Gastroesophageal sphincter (tissue), 4 donors: ENCODE data around the gene TNP1. TPM values are rescaled to one million over a fixed set of nuclear protein-coding genes. Genes with fewer than 3 reads are reported as not detected.

ENCODE experiments used
- ATAC-seq: fragments of 150-250 bp; one replicate; pipeline ENCODE4 v1.9.1; 2016; ENCODE audit warnings: mild to moderate bottlenecking, moderate library complexity
- H3K27ac ChIP-seq, 4 donors: fragments of 200-600 bp; sonication (generic) in 3 of 4; 1 replicate in 3 of 4; 2 replicates in 1 of 4; pipeline ENCODE4 v1.5.1; 2016 to 2019
- H3K27me3 ChIP-seq: fragments of 200-600 bp; sonication (generic); one replicate; pipeline ENCODE4 v1.5.1; 2019
- H3K36me3 ChIP-seq, 2 donors: fragments of 200-600 bp; sonication (generic); one replicate each; pipeline ENCODE4 v1.5.1; 2019; ENCODE audit warnings: control low read depth in 1 of 2
- H3K4me1 ChIP-seq, 3 donors: fragments of 200-600 bp; sonication (generic); 1 replicate in 2 of 3; 2 replicates in 1 of 3; pipeline ENCODE4 v1.5.1; 2016 to 2019; ENCODE audit warnings: control low read depth in 2 of 3
- H3K4me3 ChIP-seq, 2 donors: fragments of 200-600 bp; sonication (generic); one replicate each; pipeline ENCODE4 v1.5.1; 2019; ENCODE audit warnings: mild to moderate bottlenecking in 1 of 2, moderate library complexity in 1 of 2
- H3K9me3 ChIP-seq, 3 donors: fragments of 200-600 bp; sonication (generic); one replicate each; pipeline ENCODE4 v1.5.1; 2017 to 2019; ENCODE audit warnings: control low read depth in 2 of 3
- EP300 ChIP-seq: sonication (generic); formaldehyde crosslinking; IDR thresholded peaks from one replicate; pipeline ENCODE4 v1.6.1; 2017; ENCODE audit warnings: antibody characterized with exemption, mild to moderate bottlenecking
- POLR2A ChIP-seq, 2 donors: fragments of 450-650 bp; IDR thresholded peaks; one replicate each; pipeline ENCODE4 v1.6.1; 2017; ENCODE audit warnings: antibody characterized with exemption in 2 of 2, mild to moderate bottlenecking in 2 of 2, moderate library complexity in 1 of 2
- POLR2AphosphoS5 ChIP-seq: sonication (generic); formaldehyde crosslinking; IDR thresholded peaks from one replicate; pipeline ENCODE4 v1.6.1; 2017; ENCODE audit warnings: antibody characterized with exemption
- WGBS, 2 donors: methylation state at CpG; one replicate each; pipeline ENCODE4 v1.1.5; 2018; ENCODE audit warnings: low coverage in 1 of 2; 5-methylcytosine and 5-hydroxymethylcytosine counted together
- total RNA-seq, 4 donors: library from RNA; depleted of rRNA; stranded (reverse); fragments of >200 nt; gene quantifications; one replicate each; pipeline ENCODE4 v1.1.0, GENCODE V29; 2016
- TF ChIP-seq, protein P1 (sequence below), 4 experiments: fragments of 200-600 bp in 2 of 4; fragments of 450-650 bp in 2 of 4; sonication (generic) in 1 of 4; IDR thresholded peaks; one replicate each; pipeline ENCODE4 v1.5.1; 2017 to 2019; ENCODE audit warnings: antibody characterized with exemption in 4 of 4, mild to moderate bottlenecking in 2 of 4, moderate library complexity in 2 of 4

The TNP1 gene
- total RNA-seq, 4 donors from 2014 or later, result not detected

DNA sequence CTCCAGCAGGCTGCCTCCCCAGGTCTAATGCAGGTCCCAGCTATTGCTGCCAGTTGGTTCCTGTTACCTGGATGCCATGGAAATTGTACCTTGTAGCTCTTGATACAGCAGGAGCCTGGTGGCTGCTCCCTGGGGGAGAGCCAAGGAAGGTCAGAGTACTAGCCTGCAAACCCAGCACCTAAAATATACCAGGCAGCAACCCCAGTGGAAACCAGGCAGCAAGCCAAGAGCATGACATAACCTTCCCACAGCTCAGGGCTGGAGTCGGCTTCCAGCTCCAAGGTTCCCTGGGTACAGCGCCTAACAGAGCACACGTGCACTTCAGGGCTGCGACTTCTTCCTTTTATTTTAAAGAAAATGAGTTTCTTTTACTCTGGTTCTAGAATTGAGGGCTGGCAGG lies 30.3 kb downstream of the TNP1 start:
- Histone ChIP-seq H3K27me3 (no peaks in the 10 kb centered on the region), H3K36me3 (no peaks in the 10 kb centered on the region), H3K4me1 (peaks cover 3 to 44% (median 10%) of the 10 kb centered on the region in 3 donors), H3K4me3 (no peak overlapping the region), H3K27ac (peak overlapping the region in 2 of 4 donors; percentile 13 to 16), H3K9me3 (no peaks in the 10 kb centered on the region)
- TF ChIP-seq POLR2AphosphoS5 (peak; percentile 40), EP300 (no peak)
- peak; percentile 77 for ATAC-seq
- 0% methylated on average over 1 of the region's 4 CpGs; no CpG with 5 or more reads in 1 of the 2 donors for WGBS, 2 donors

DNA sequence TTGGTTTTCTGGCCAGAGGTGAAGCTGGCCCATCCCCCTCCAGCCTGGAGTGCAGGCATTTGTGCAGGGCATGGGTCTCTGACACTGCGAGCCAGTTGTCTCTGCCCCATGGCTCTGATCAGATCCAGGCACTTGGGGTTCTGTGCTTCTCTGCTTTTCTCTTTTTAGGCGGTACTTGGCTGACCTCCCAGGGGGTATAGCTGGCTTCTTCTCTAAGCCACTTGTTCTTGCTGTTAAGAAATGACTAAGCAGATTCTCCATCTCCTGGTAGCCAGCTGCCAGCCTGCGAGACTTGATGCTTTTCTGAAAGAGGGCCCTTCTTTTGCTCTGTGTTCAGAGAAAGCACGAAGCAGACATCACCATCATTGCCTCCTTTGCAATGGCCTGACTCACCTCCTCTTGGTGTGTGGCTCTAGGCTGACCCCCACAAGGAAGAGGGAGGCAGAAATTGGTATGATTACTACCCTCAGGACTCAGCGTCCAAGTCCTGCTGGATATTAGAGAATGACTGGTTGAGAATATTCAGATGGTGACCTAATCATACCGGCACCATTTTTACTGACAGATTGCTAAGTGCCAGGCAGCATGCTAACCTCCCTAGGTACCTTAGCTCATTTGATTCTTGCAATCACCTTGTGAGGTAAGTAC lies 32.7 kb downstream of the TNP1 start:
- Histone ChIP-seq H3K4me3 (no peak overlapping the region), H3K9me3 (no peaks in the 10 kb centered on the region), H3K4me1 (peaks cover 3 to 44% (median 10%) of the 10 kb centered on the region in 3 donors), H3K36me3 (no peaks in the 10 kb centered on the region), H3K27me3 (no peaks in the 10 kb centered on the region), H3K27ac (peak overlapping the region in 1 of 4 donors; percentile 41)
- TF ChIP-seq POLR2A (IDR thresholded peaks at IDR 0.05) (no peak), POLR2AphosphoS5 (no peak), EP300 (no peak)
- TF ChIP-seq, protein P1, sequence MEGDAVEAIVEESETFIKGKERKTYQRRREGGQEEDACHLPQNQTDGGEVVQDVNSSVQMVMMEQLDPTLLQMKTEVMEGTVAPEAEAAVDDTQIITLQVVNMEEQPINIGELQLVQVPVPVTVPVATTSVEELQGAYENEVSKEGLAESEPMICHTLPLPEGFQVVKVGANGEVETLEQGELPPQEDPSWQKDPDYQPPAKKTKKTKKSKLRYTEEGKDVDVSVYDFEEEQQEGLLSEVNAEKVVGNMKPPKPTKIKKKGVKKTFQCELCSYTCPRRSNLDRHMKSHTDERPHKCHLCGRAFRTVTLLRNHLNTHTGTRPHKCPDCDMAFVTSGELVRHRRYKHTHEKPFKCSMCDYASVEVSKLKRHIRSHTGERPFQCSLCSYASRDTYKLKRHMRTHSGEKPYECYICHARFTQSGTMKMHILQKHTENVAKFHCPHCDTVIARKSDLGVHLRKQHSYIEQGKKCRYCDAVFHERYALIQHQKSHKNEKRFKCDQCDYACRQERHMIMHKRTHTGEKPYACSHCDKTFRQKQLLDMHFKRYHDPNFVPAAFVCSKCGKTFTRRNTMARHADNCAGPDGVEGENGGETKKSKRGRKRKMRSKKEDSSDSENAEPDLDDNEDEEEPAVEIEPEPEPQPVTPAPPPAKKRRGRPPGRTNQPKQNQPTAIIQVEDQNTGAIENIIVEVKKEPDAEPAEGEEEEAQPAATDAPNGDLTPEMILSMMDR (IDR thresholded peaks at IDR 0.05), result no peak
- 71 to 76% methylated on average over 2 to 3 of the region's 6 CpGs for WGBS, 2 donors
- no peak for ATAC-seq

DNA sequence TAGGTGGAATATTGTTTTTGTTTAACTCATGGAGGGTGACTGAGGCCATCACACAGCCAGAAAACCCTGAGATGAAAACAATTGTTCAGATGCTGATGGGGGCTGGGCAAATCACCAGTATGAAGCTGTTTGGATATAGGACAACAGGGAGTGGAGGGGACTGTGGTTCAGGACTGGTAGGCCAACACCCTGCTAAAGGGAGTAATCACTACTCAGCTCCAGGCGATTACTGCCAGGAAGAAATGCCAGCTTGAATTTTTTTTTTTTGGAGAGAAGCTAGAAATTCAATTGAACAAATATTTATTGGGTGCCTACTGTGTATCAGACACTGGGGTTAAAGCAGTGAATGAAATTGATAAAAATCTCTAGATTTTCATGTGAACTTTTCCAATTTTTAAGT lies 37.4 kb downstream of the TNP1 start:
- no peaks in the 10 kb centered on the region for H3K27me3 ChIP-seq
- TF ChIP-seq POLR2A (IDR thresholded peaks at IDR 0.05) (no peak), POLR2AphosphoS5 (no peak), EP300 (no peak)
- TF ChIP-seq, protein P1 (IDR thresholded peaks at IDR 0.05), result no peak
- no peak overlapping the region for H3K4me3 ChIP-seq
- H3K9me3 ChIP-seq, result no peaks in the 10 kb centered on the region
- H3K4me1 ChIP-seq, result peaks cover 0 to 8% (median 0%) of the 10 kb centered on the region in 3 donors
- H3K36me3 ChIP-seq, result no peaks in the 10 kb centered on the region
- WGBS, 2 donors, result 90 to 100% methylated on average over 1 of the region's 1 CpG
- no peak overlapping the region for H3K27ac ChIP-seq
- ATAC-seq, result no peak

DNA sequence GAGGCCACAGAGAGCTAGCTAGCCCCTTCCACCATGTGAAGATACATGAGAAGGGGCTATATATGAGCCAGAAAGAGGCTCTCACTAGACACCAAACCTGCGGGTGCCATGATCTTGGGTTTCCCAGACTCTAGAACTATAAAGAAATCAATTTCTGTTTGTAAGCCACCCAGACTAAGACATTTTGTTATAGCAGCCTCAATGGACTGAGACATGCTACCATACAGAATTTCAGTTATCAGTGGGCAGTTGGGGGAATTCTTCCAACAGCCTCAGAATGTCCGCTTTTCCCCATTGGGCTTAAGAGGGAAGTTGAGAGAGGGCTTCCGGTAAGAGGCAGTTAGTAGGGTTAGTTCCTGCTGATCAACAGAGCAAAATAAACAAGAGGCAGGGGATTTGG lies 39.2 kb downstream of the TNP1 start:
- no peak overlapping the region for H3K27ac ChIP-seq
- no peaks in the 10 kb centered on the region for H3K36me3 ChIP-seq
- no peak for TF ChIP-seq EP300
- no peak for TF ChIP-seq POLR2AphosphoS5
- TF ChIP-seq POLR2A (IDR thresholded peaks at IDR 0.05), result no peak
- no peaks in the 10 kb centered on the region for H3K9me3 ChIP-seq
- WGBS, 2 donors, result 92 to 96% methylated on average over 2 to 3 of the region's 3 CpGs
- no peak overlapping the region for H3K4me3 ChIP-seq
- H3K27me3 ChIP-seq, result no peaks in the 10 kb centered on the region
- no peak for ATAC-seq
- H3K4me1 ChIP-seq, result no peaks in the 10 kb centered on the region

DNA sequence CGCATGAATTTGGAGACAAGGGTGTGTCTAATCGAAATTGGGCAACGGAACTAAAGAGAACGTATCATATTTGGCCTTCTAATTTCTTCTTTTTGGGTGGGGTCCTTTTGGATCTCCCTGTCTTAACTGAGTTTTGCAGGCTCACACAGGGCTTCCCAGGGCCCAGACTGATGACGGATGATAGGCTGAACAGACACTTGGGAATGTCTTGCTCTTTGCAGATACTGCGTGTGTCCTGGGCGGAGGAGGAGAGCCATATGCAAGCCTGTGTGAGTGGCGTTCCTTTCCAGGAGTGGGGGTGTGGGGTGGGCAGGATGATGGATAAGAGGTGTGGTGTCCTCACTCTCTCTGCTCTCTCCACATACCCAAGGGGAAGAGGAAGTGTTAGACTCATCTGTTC lies 40.1 kb downstream of the TNP1 start:
- Histone ChIP-seq H3K9me3 (no peaks in the 10 kb centered on the region), H3K36me3 (no peaks in the 10 kb centered on the region), H3K4me3 (no peak overlapping the region), H3K27ac (no peak overlapping the region), H3K4me1 (no peaks in the 10 kb centered on the region), H3K27me3 (no peaks in the 10 kb centered on the region)
- ATAC-seq, result no peak
- WGBS, 2 donors, result 79 to 91% methylated on average over 4 to 5 of the region's 8 CpGs
- no peak for TF ChIP-seq POLR2A (IDR thresholded peaks at IDR 0.05)
- no peak for TF ChIP-seq EP300

DNA sequence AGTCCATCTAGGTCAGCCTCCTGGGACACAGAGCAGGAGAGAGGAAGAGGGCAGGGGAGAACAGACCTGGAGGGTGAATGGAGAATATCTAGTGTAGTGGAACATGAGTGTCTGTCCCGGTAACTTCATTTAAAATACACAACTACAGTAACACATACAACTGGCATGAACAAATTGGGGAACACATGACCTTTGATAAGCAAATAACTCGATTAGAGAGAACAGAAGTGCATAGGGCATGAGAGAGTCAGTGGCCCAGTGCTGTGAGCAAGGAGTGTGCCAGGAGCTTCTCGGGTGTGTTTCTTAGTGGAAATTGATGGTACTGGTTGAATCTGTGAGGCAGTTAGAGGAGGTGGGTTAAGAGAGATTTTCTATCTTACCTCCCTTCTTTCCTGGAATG lies 40.8 kb downstream of the TNP1 start:
- H3K36me3 ChIP-seq, result no peaks in the 10 kb centered on the region
- WGBS, 2 donors, result 78 to 96% methylated on average over 3 of the region's 3 CpGs
- no peak overlapping the region for H3K4me3 ChIP-seq
- no peak for TF ChIP-seq POLR2AphosphoS5
- TF ChIP-seq, protein P1 (IDR thresholded peaks at IDR 0.05), result no peak
- TF ChIP-seq POLR2A (IDR thresholded peaks at IDR 0.05), result no peak
- TF ChIP-seq EP300, result no peak
- H3K27me3 ChIP-seq, result no peaks in the 10 kb centered on the region
- no peak overlapping the region for H3K27ac ChIP-seq
- no peaks in the 10 kb centered on the region for H3K9me3 ChIP-seq
- no peaks in the 10 kb centered on the region for H3K4me1 ChIP-seq
- no peak for ATAC-seq
